A673 (cell line): ENCODE measurements around the gene SCAANT1. TPM values are rescaled to one million over a fixed set of nuclear protein-coding genes. Genes with fewer than 3 reads are reported as not detected.
A peak's percentile ranks its signal among the peaks of the same experiment; 100 is the strongest.

Source experiments
- BruUV-seq: library from RNA; stranded (reverse); fragments of 400-500 nt; replicated peaks from 2 replicates; lab custom pipeline; 2021; lab: Mats Ljungman, UMichigan
- CTCF ChIA-PET: fragments of 300-600 bp; sonication (Branson Sonifier 250); formaldehyde crosslinking; loops from one replicate; lab custom pipeline; 2022; ENCODE audit warnings: antibody characterized with exemption; lab: Charles Lee
- POLR2A ChIA-PET: fragments of 300-600 bp; sonication (Branson Sonifier 250); formaldehyde crosslinking; loops from one replicate; lab custom pipeline; 2022; ENCODE audit warnings: antibody characterized with exemption; ENCODE audit not compliant: low non-redundant PET; lab: Charles Lee
- DNase-seq: peaks from one replicate; pipeline ENCODE4 v3.0.0-alpha.2; 2015; ENCODE audit warnings: low spot score
- H3K27ac ChIP-seq: fragments of 200-600 bp; sonication (generic); 2 replicates; pipeline ENCODE4 v1.5.1; 2016; ENCODE audit warnings: mixed run types, low read depth, mild to moderate bottlenecking, mixed read lengths, antibody characterized with exemption, low read length; ENCODE audit not compliant: poor library complexity, severe bottlenecking
- H3K27me3 ChIP-seq: fragments of 200-600 bp; sonication (generic); replicated peaks from 2 replicates; pipeline ENCODE4 v1.6.1; 2017; ENCODE audit warnings: mixed run types, low read depth, mild to moderate bottlenecking, mixed read lengths, antibody characterized with exemption, low read length; ENCODE audit not compliant: insufficient read depth, poor library complexity
- H3K36me3 ChIP-seq: fragments of 200-600 bp; sonication (generic); 2 replicates; pipeline ENCODE4 v1.6.1; 2016; ENCODE audit warnings: mixed run types, mild to moderate bottlenecking, mixed read lengths, antibody characterized with exemption, low read length; ENCODE audit not compliant: insufficient read depth, poor library complexity, severe bottlenecking
- H3K4me1 ChIP-seq: fragments of 200-600 bp; sonication (generic); 2 replicates; pipeline ENCODE4 v1.6.1; 2017; ENCODE audit warnings: mixed run types, mild to moderate bottlenecking, mixed read lengths, antibody characterized with exemption, low read length; ENCODE audit not compliant: insufficient read depth, poor library complexity, severe bottlenecking
- H3K4me3 ChIP-seq: fragments of 200-600 bp; sonication (generic); 2 replicates; pipeline ENCODE4 v1.5.1; 2016; ENCODE audit warnings: low read depth, mixed run types, mild to moderate bottlenecking, mixed read lengths, low read length; ENCODE audit not compliant: poor library complexity, severe bottlenecking
- H3K9me3 ChIP-seq: fragments of 200-600 bp; sonication (generic); 2 replicates; pipeline ENCODE4 v1.6.1; 2016; ENCODE audit warnings: mixed run types, low read depth, mild to moderate bottlenecking, mixed read lengths, antibody characterized with exemption, low read length; ENCODE audit not compliant: poor library complexity, severe bottlenecking
- EZH2 ChIP-seq: fragments of 200-600 bp; sonication (generic); IDR thresholded peaks from 2 replicates; pipeline ENCODE4 v1.6.1; 2017; ENCODE audit warnings: borderline replicate concordance, low read depth, mild to moderate bottlenecking, mixed read lengths, antibody characterized with exemption, low read length; ENCODE audit not compliant: poor library complexity, severe bottlenecking
- intact Hi-C: fragments of 100-400 bp; cut with micrococcal nuclease; formaldehyde crosslinking; loops from one replicate; pipeline ENCODE4 v1.10.0; 2022; ENCODE audit not compliant: unreplicated experiment
- total RNA-seq: library from RNA; stranded (reverse); gene quantifications from 2 replicates; pipeline ENCODE4 v1.2.3, GENCODE V29; 2021
- TF ChIP-seq, protein P1 (sequence below): fragments of 300-800, 200-600 bp; sonication (generic); conservative IDR thresholded peaks from 2 replicates; pipeline ENCODE4 v1.5.1; 2017; ENCODE audit warnings: low read depth, mild to moderate bottlenecking, antibody characterized with exemption, low read length, moderate library complexity, mixed read lengths

Gene SCAANT1
- total RNA-seq, 1 experiment from 2014 or later, result not detected

- no peaks in the 10 kb centered on the region for H3K4me1 ChIP-seq
- no peak for DNase-seq
- H3K4me3 ChIP-seq, result no peak overlapping the region
- intact Hi-C loops, result no loop called here
- BruUV-seq, result no TSS peak
- CTCF ChIA-PET, result no interaction called here
- no peaks in the 10 kb centered on the region for H3K27me3 ChIP-seq
- POLR2A ChIA-PET, result no interaction called here
- TF ChIP-seq EZH2, result no peak
- no peak overlapping the region for H3K27ac ChIP-seq
- no peaks in the 10 kb centered on the region for H3K36me3 ChIP-seq
- no peaks in the 10 kb centered on the region for H3K9me3 ChIP-seq
Observed at GRCh38 chr3:63870615-63871005, 41.6 kb downstream of the SCAANT1 start.

GRCh38 chr3:63869940-63870614, 42.1 kb downstream of the SCAANT1 start:
- POLR2A ChIA-PET, result no interaction called here
- Histone ChIP-seq H3K27ac (no peak overlapping the region), H3K27me3 (no peaks in the 10 kb centered on the region), H3K4me3 (no peak overlapping the region), H3K36me3 (no peaks in the 10 kb centered on the region), H3K9me3 (no peaks in the 10 kb centered on the region), H3K4me1 (no peaks in the 10 kb centered on the region)
- TF ChIP-seq, protein P1, sequence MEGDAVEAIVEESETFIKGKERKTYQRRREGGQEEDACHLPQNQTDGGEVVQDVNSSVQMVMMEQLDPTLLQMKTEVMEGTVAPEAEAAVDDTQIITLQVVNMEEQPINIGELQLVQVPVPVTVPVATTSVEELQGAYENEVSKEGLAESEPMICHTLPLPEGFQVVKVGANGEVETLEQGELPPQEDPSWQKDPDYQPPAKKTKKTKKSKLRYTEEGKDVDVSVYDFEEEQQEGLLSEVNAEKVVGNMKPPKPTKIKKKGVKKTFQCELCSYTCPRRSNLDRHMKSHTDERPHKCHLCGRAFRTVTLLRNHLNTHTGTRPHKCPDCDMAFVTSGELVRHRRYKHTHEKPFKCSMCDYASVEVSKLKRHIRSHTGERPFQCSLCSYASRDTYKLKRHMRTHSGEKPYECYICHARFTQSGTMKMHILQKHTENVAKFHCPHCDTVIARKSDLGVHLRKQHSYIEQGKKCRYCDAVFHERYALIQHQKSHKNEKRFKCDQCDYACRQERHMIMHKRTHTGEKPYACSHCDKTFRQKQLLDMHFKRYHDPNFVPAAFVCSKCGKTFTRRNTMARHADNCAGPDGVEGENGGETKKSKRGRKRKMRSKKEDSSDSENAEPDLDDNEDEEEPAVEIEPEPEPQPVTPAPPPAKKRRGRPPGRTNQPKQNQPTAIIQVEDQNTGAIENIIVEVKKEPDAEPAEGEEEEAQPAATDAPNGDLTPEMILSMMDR, result no peak
- TF ChIP-seq EZH2, result no peak
- no TSS peak for BruUV-seq
- intact Hi-C loops, result no loop called here
- CTCF ChIA-PET, result no interaction called here
- no peak for DNase-seq

DNA sequence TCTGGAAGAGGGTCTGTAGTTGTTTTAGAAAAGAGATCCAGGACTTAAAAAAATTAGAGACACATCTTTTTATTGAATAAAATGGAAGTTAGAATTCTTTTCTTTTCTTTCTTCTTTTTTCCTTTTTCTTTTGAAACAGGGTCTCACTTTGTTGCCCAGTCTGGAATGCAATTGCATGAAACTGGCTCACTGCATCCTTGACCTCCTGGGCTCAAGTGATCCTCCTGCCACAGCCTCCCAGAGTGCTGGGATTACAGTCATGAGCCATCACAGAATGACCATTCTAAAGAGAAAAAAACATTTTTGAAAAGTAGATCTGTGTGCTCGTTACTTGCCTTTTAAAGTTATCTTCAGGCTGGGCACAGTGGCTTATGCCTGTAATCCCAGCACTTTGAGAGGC, 45.0 kb downstream of the SCAANT1 start:
- Histone ChIP-seq H3K9me3 (no peaks in the 10 kb centered on the region), H3K27ac (no peak overlapping the region), H3K4me3 (no peak overlapping the region), H3K36me3 (no peaks in the 10 kb centered on the region), H3K27me3 (no peaks in the 10 kb centered on the region), H3K4me1 (no peaks in the 10 kb centered on the region)
- TF ChIP-seq EZH2, result no peak
- TF ChIP-seq, protein P1, result no peak
- ChIA-PET CTCF (no interaction called here), POLR2A (no interaction called here)
- BruUV-seq, result no TSS peak
- intact Hi-C loops, result no loop called here
- DNase-seq, result no peak

DNA sequence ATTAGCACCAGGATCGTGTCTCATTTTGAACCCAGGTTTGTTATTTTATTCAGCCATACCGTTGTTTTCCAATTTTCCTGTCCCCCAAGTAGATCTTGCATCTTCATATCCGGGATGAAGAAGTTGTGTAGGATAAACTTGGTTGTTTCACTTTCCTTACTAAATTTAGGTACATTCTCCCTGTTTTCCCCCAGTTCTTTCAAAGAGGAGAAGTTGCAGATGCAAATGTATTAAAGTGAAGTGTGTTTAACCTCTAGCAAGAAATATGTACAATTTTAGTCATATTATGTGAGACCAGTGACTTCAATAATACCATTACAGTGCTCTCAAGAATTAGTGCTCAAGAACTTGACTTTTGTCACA, 47.2 kb downstream of the SCAANT1 start:
- TF ChIP-seq, protein P1, result no peak
- no peak for TF ChIP-seq EZH2
- no peak overlapping the region for H3K27ac ChIP-seq
- intact Hi-C loops, result no loop called here
- H3K4me1 ChIP-seq, result no peaks in the 10 kb centered on the region
- H3K9me3 ChIP-seq, result no peaks in the 10 kb centered on the region
- CTCF ChIA-PET, result no interaction called here
- TSS peak; percentile 63 for BruUV-seq
- H3K27me3 ChIP-seq, result no peaks in the 10 kb centered on the region
- DNase-seq, result no peak
- POLR2A ChIA-PET, result no interaction called here
- H3K4me3 ChIP-seq, result peak overlapping the region; percentile 64
- H3K36me3 ChIP-seq, result no peaks in the 10 kb centered on the region
